Natural killer cell treated with Interleukin-12 subunit alpha and Interleukin-12 subunit beta and Interleukin-15 and Interleukin-18, amount 100 ng/mL, for 72 hours (primary cell): ENCODE results near the gene TMEM191C. TPM values are rescaled to one million over a fixed set of nuclear protein-coding genes. Genes with fewer than 3 reads are reported as not detected.
"Not testable (repeated sequence)": the region's sequence is repeated elsewhere in the genome, so short reads cannot be mapped to it uniquely, and the experiment has no call there.

ENCODE experiments used
- ATAC-seq, 2 donors: fragments of 150-1000 bp; cut with Tn5 transposase in 1 of 2; sonication (Bioruptor Pico), chemical (Tn5 transposase) in 1 of 2; 2 replicates each; pipeline ENCODE4 v1.10.0; 2021
- DNase-seq: peaks from one replicate; pipeline ENCODE4 v3.0.0; 2022; ENCODE audit warnings: low spot score
- H3K27ac Mint-ChIP-seq, 2 donors: 1 replicate in 1 of 2; 2 replicates in 1 of 2; pipeline ENCODE4 v1.8.0; 2022; ENCODE audit warnings: mixed read lengths in 2 of 2, mild to moderate bottlenecking in 1 of 2, moderate library complexity in 1 of 2
- H3K27me3 Mint-ChIP-seq, 2 donors: 1 replicate in 1 of 2; 2 replicates in 1 of 2; pipeline ENCODE4 v1.8.0; 2022; ENCODE audit warnings: mixed read lengths in 2 of 2
- H3K36me3 Mint-ChIP-seq: one replicate; pipeline ENCODE4 v1.8.0; 2022; ENCODE audit warnings: mixed read lengths
- H3K4me1 Mint-ChIP-seq, 2 donors: 1 replicate in 1 of 2; 2 replicates in 1 of 2; pipeline ENCODE4 v1.8.0; 2022; ENCODE audit warnings: low read depth in 2 of 2, mixed read lengths in 2 of 2, mild to moderate bottlenecking in 1 of 2
- H3K4me3 Mint-ChIP-seq: one replicate; pipeline ENCODE4 v1.8.0; 2022; ENCODE audit warnings: mixed read lengths
- H3K9me3 Mint-ChIP-seq: 2 replicates; pipeline ENCODE4 v1.8.0; 2022; ENCODE audit warnings: mixed read lengths
- total RNA-seq, 2 donors: library from RNA; stranded (reverse); gene quantifications; one replicate each; pipeline ENCODE4 v1.2.3, GENCODE V29; 2022

The TMEM191C gene
- total RNA-seq, 2 donors from 2014 or later: 1.4 to 3.5 TPM

DNA sequence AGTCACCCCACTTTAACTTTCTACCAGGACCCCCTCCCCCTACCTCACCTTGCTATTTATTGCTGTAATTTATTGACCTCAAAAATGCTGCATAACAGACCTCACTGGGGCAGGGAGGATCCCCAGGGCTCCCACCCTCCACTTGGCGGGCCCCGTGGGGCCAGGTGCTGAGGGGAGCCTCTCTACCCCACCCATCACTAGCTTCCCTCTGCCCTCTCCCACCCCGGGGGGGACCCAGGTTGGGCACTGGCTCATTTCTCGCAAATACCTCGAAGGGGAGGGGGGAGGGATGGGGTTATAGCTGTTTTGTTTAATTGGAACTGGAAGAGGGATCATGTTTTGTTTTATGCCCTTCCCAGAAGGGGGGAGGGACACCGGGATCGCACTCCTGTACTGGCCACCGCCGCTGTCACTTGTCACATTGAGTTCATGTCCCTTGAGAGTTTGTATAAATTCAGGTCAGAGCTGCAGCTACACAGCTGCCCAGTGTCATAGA is 16.3 kb upstream of the TMEM191C start:
- no peak overlapping the region for H3K27ac Mint-ChIP-seq
- no peaks in the 10 kb centered on the region for H3K36me3 Mint-ChIP-seq
- DNase-seq: peak; percentile 52
- H3K9me3 Mint-ChIP-seq: no peaks in the 10 kb centered on the region
- ATAC-seq: no peak
- H3K4me3 Mint-ChIP-seq: no peak overlapping the region
- H3K4me1 Mint-ChIP-seq: no peaks in the 10 kb centered on the region
- no peaks in the 10 kb centered on the region for H3K27me3 Mint-ChIP-seq

DNA sequence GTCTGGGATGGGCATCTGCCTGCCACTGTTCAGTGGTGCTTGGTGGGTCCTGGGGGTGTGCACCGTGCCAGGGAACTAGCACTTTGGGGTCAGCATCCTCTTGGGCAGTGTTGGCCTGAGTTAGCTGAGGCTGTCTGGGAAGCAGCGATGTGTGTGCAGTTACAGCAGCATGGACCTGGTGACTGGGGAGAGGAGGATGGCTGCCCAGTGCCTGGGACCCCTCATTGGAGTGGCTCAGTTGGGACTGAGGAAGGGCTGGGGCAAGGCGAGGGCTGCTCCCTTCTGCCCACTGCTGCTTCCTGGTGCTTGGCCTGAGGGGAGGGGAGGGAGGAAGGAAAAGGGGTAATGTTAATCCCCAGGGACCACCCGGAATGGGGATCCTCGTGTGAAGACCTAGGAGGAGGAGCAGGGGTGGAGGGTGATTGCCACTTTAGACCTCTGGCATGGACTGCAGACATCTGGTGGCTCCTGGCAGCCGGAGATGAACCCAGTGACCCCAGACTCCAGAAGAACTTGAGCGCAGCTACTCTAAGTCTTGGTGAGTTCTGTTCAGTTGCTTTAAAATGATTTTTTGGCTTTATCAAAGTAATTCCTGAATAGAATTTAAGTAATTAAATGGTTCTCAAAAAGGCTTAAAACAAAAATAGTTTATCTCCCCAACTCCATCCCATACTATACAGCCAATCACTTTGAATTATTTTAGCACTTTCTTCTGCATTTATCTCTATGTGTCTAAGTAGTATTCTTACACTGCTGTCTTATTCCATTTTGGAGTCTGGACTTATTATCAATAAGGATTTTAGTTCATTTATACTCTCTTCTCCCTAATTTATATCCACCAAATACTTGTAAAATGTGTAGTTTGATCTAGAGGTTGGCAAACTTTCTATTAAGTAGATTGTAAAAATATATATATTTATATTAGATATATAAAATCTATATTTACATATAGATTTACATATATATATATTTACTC is 15.4 kb upstream of the TMEM191C start:
- no peak overlapping the region for H3K4me3 Mint-ChIP-seq
- H3K27me3 Mint-ChIP-seq: no peaks in the 10 kb centered on the region
- H3K27ac Mint-ChIP-seq: no peak overlapping the region
- DNase-seq (no peak), ATAC-seq (peak in 1 of 2 donors; percentile 41)
- no peaks in the 10 kb centered on the region for H3K9me3 Mint-ChIP-seq
- H3K4me1 Mint-ChIP-seq: no peaks in the 10 kb centered on the region
- no peaks in the 10 kb centered on the region for H3K36me3 Mint-ChIP-seq

DNA sequence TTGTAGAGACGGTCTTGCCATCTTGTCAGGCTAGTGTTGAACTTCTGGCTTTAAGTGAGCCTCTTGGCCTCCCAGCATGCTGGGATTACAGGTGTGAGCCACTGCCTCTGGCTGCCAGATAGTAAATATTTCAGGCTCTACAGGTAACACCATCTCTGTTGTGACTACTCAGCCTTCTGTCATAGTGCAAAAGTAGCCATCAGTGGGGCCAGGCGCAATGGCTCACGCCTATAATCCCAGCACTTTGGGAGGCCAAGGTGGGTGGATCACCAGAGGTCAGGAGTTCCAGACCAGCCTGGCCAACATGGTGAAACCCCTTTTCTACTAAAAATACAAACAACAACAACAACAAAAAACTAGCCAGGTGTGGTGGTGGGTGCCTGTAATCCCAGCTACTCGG is 14.5 kb upstream of the TMEM191C start:
- not testable (repeated sequence) for H3K9me3 Mint-ChIP-seq, H3K27me3 Mint-ChIP-seq, H3K4me3 Mint-ChIP-seq, ATAC-seq, H3K36me3 Mint-ChIP-seq, H3K27ac Mint-ChIP-seq, H3K4me1 Mint-ChIP-seq, DNase-seq

DNA sequence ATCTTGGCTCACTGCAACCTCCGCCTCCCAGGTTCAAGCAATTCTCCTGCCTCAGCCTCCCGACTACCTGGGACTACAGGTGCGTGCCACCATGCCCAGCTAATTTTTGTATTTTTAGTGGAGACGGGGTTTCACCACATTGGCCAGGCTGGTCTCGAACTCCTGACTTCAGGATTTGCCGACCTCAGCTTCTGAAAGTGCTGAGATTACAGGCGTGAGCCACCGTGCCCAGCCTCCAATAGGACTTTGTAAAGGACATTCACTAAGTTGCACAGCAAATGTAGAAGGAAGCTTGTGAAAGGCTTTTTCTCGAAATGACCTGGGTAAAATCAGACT is 12.2 kb upstream of the TMEM191C start:
- DNase-seq, H3K4me3 Mint-ChIP-seq, ATAC-seq, H3K9me3 Mint-ChIP-seq, H3K27me3 Mint-ChIP-seq, H3K27ac Mint-ChIP-seq, H3K4me1 Mint-ChIP-seq, H3K36me3 Mint-ChIP-seq: not testable (repeated sequence)

DNA sequence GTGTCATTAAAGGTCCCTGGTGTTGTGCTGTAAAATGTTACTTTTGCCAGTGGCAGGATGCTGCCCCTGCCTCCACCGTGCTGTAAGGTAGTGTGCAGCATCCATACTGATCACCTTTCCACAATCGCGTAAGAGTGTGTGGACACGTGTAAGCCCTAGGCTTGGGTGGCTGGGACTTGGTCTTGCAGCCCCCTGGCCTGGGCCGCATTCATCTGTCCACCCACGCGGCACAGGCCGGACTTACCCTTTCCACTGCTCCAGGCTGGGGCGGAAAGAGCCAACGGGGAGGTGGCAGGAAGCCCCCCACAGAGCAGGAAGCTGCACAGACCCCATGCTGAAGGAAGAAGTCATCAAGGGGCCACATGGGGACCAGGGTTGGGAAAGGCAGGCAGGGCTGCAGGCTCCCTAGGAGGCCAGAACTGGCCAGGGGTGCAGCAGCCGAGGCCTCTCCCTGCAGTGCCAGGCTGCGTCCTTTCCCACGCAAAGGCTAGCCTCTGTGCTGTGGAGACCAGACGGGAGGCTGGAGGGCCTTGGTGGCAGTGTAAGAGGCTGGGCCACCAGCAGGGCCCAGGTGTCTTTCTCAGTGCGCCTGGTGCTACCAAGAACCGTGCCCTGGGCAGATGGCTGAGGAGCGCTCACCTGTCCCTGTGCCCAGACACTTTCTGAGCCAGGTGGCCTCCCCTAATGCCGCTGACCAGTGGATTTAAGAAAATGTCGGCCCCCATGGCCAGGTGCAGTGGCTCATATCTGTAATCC is 11.7 kb upstream of the TMEM191C start:
- Mint-ChIP-seq H3K27ac (no peak overlapping the region), H3K27me3 (no peaks in the 10 kb centered on the region), H3K4me3 (no peak overlapping the region), H3K9me3 (no peaks in the 10 kb centered on the region), H3K4me1 (peaks cover 0 to 4% of the 10 kb centered on the region in 2 donors), H3K36me3 (no peaks in the 10 kb centered on the region)
- no peak for ATAC-seq
- no peak for DNase-seq

DNA sequence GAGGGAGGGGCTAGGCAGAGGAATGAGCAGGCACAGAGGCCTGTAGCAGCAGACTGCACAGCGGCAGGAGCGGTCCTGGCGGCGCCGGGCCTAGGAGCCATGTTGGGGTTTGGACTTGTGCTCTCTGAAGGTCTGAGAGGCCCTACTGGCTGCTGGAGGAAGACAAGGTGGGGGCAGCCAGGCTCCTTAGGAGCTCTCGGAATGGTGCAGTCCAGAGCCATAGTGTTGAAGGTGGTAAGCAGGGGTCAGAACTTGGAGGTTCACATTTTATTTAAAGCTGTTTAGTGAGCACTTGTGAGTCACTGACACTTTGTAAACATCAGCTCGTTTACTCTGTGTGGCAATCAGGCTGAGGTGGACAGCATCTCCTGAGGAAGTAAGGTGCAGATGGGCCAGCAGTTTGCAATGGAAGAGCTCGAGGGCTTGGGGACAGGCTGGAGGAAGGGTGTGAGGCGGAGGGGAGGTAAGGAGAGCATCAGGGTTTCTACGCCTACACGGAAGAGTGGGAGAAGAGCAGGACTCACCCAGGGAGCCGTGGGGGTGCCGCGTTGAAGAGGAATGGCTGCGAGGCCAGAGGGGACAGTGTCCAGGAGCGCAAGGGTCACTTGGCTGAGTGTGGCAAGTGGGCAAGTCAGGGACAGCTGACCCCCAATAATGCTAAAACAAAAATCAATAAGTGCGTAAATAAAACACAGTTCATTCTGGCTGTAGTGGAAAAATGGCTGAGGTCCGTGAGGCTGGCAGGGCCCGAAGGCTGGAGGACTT is 10.0 kb upstream of the TMEM191C start:
- Mint-ChIP-seq H3K36me3 (no peaks in the 10 kb centered on the region), H3K27ac (no peak overlapping the region), H3K27me3 (no peaks in the 10 kb centered on the region), H3K4me3 (no peak overlapping the region), H3K9me3 (no peaks in the 10 kb centered on the region), H3K4me1 (peaks cover 0 to 4% of the 10 kb centered on the region in 2 donors)
- no peak for ATAC-seq
- DNase-seq: peak; percentile 44

DNA sequence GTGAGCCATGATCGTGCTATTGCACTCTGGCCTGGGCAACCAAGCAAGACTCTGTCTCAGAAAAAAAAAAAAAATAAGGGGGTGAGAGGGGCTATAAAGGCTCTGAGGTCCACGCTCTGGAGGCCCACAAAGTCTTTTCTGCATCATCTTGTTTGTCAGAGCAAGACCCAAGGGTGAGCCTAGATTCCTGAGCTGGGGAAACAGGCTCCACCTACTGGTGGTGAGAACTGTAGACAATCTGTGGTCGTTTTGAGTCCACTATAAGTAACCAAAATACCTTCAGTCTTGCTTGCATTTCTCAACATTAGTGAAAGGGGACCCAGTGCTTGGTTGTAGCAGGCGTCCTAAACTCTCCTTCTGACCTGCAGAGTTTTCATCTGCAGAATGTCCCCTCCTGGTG is 4.5 kb upstream of the TMEM191C start:
- H3K4me1 Mint-ChIP-seq, H3K4me3 Mint-ChIP-seq, DNase-seq, H3K36me3 Mint-ChIP-seq, H3K9me3 Mint-ChIP-seq, H3K27ac Mint-ChIP-seq, H3K27me3 Mint-ChIP-seq, ATAC-seq: not testable (repeated sequence)

DNA sequence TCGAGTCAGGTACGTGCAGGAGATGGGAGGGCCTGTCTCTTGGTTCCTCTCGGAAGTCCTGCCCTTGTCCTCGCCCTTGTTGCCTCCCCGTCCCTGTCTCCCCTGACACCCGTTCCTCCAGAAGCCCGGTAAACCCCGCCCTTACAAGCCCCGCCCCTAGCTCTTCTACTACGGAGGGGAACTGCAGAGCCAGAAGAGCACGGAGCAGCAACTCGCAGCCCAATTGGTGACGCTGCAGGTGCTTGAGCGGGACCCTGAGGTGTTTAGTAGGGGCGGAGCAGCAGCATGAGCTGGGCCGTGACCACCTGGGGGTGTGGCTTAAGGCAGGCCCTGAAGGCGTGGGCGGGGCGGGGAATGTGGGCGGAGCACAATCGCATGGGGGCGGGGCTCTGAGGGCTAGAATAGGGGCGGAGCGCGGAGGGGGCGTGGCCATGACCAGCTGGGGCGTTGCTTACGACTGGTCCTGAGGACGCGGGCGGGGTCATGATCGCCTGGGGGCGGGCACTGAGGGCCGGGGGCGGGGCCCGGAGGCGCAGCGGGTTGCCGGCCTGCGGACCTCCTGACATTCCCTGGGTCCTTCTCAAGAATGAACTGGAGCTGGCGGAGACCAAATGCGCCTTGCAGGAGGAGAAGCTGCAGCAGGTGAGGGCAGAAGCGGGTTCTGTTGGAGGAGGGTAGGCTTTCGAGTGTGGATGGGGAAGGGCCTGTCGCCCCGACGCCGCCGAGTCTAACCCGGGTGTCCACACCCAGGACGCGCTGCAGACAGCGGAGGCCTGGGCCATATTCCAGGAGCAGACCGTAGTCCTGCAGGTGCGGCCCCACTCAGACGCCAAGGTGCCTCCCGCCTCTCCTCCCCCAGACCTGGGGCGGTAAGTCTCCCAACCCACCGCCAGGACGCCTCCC is 1.3 kb downstream of the TMEM191C start:
- Mint-ChIP-seq H3K4me3 (peak overlapping the region; percentile 81), H3K27ac (peak overlapping the region; percentile 44 to 68)
- not testable (repeated sequence) for H3K9me3 Mint-ChIP-seq, H3K27me3 Mint-ChIP-seq, H3K36me3 Mint-ChIP-seq, H3K4me1 Mint-ChIP-seq
- peak; percentile 90 for DNase-seq
- peak; percentile 92 for ATAC-seq

DNA sequence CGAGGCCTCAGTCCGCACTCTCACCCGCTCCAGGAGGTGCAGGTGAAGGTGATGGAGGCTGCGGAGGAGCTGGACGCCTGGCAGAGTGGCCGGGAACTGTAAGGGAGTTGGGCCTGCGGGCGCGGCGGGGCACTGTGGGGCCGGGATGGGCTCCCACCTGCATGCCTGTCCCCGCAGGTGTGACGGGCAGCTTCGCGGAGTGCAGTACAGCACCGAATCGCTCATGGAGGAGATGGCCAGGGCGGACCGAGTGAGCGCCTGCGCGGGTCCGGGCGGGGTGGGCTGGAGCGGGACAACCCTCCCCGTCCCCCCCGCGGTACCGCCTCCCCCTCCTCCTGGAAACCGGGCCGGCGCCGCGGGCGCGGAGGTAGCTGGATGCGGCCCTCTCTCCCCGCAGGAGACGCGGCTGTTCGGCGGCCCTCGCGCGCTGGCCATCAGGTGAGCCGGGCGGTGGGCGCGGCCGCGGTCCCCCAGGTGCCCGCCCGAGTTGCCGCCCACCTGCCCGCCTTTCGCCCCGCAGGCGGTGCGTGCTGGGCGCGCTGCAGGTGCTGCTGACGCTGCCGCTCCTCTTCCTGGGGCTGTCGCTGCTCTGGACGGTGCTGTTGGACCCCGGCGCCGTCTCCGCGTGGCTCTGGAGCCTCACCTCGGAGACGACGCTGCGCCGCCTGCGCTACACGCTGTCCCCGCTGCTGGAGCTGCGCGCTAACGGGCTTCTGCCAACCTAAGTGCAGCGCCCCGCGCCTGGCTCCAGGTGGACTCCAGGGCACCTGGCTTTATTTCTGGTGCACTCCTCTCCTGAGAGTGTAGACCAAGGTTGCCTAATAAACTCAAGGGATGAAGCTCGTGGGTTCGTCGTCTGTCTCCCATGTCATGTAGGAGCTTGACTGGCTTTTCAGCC is 2.2 kb downstream of the TMEM191C start:
- not testable (repeated sequence) for H3K4me3 Mint-ChIP-seq, ATAC-seq, H3K4me1 Mint-ChIP-seq, H3K36me3 Mint-ChIP-seq, H3K9me3 Mint-ChIP-seq, H3K27me3 Mint-ChIP-seq, DNase-seq, H3K27ac Mint-ChIP-seq

DNA sequence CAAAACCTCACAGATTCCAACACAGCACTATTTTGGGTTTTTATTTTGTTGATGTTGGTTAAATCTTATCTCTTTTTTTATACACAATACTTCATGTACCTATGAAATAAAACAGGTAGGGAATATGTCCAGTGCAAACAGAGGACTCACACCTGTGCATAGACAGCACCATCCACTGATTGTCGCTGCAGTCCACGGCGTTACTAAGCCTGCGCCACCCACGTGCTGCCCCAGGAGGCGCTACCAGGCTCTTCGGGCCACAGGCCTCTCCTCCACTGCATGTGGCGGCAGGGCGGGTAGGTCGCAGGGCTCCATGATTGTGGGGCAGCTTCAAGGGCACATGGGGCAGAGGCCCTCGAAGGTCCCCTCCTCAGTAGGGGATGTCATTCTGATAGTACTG is 5.8 kb downstream of the TMEM191C start:
- H3K27me3 Mint-ChIP-seq, H3K4me1 Mint-ChIP-seq, ATAC-seq, DNase-seq, H3K9me3 Mint-ChIP-seq, H3K27ac Mint-ChIP-seq, H3K36me3 Mint-ChIP-seq, H3K4me3 Mint-ChIP-seq: not testable (repeated sequence)

DNA sequence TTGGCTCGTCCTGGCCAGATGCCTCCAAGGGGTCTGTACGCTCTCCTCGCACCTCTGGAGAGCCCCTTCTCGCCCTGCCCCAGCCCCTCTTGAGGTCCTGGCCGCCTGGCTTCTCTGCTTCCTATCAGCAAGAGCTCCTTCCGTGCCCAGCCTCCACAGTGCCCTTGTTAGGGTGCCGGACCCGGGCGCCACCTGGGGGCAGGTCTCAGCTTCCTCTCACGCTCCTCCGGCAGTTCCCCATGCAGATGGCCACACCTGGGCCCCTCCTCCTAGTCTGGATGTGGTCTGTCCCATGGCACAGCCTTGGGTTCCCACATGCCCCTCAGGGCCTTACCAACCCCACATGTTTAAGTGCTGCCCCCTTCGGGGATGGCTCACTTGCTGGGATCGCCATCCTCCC is 6.5 kb downstream of the TMEM191C start:
- not testable (repeated sequence) for H3K27ac Mint-ChIP-seq, H3K36me3 Mint-ChIP-seq, H3K4me1 Mint-ChIP-seq, H3K4me3 Mint-ChIP-seq, ATAC-seq, H3K27me3 Mint-ChIP-seq, DNase-seq, H3K9me3 Mint-ChIP-seq

DNA sequence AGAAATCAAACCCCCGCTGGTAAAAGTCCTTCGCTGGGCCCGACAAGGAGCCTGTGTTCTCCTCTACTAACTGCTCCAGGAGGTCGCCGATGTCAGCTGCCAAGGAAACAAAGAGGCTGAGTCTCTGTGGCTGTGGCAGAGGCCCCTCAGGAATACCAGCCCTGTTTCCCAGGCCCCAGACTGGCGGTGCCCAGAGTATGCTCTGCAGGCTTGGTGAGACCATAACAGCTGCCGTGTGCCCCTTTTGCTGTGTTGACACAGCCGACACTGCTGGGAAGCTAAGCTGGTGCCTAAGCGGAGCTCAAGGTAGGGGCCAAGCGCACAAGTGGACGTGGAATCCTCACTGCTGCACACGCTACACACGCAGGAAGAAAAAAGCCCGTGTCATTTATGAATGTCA is 16.9 kb downstream of the TMEM191C start:
- not testable (repeated sequence) for H3K27ac Mint-ChIP-seq, H3K27me3 Mint-ChIP-seq, DNase-seq, H3K4me3 Mint-ChIP-seq, H3K9me3 Mint-ChIP-seq, ATAC-seq, H3K4me1 Mint-ChIP-seq, H3K36me3 Mint-ChIP-seq
